ENCODE measurements around the gene TNFAIP8L2.
"Not testable (repeated sequence)": the region's sequence is repeated elsewhere in the genome, so short reads cannot be mapped to it uniquely, and the experiment has no call there.

Gene TNFAIP8L2

GRCh38 chr1:151146072-151146411 lies 10.4 kb upstream of the TNFAIP8L2 start:
- no peak for DNase-seq (ENCODE audit: low read depth)

GRCh38 chr1:151146412-151147131 lies 9.9 kb upstream of the TNFAIP8L2 start, which contains the start of gene SEMA6C:
TSS of gene SEMA6C (minus strand) at chr1:151146631. CDS start at chr1:151142621, 4,010 bp downstream.
- DNase-seq (ENCODE audit: low read depth) = peak; percentile 82

GRCh38 chr1:151147132-151147503 lies 9.3 kb upstream of the TNFAIP8L2 start:
- DNase-seq (ENCODE audit: low read depth) = no peak

GRCh38 chr1:151147665-151148064 lies 8.8 kb upstream of the TNFAIP8L2 start:
- no peak for DNase-seq (ENCODE audit: low read depth)

GRCh38 chr1:151157067-151157531 lies 650 bp downstream of the TNFAIP8L2 start:
- peak; percentile 36 for DNase-seq (ENCODE audit: low read depth)

GRCh38 chr1:151158326-151158725 lies 1.9 kb downstream of the TNFAIP8L2 start:
- DNase-seq (ENCODE audit: low read depth) = no peak

GRCh38 chr1:151158751-151159251 lies 2.4 kb downstream of the TNFAIP8L2 start:
- no peak for DNase-seq (ENCODE audit: low read depth)

GRCh38 chr1:151159373-151159772 lies 2.9 kb downstream of the TNFAIP8L2 start:
- no peak for DNase-seq (ENCODE audit: low read depth)

GRCh38 chr1:151164732-151165280 lies 8.4 kb downstream of the TNFAIP8L2 start:
- DNase-seq (ENCODE audit: low read depth) = no peak

GRCh38 chr1:151165281-151165737 lies 8.9 kb downstream of the TNFAIP8L2 start:
- no peak for DNase-seq (ENCODE audit: low read depth)

- peak; percentile 92 for DNase-seq (ENCODE audit: low read depth)
Observed at GRCh38 chr1:151165738-151166504, 9.5 kb downstream of the TNFAIP8L2 start, which contains the start of the genes LYSMD1 and SCNM1. TSS of gene LYSMD1 (minus strand) at chr1:151165902. CDS start at chr1:151165258, 644 bp downstream. TSS of gene SCNM1 (plus strand) at chr1:151166144. CDS start at chr1:151166153, 9 bp downstream.

- DNase-seq (ENCODE audit: low read depth) = no peak
Observed at GRCh38 chr1:151166505-151166956, 10.1 kb downstream of the TNFAIP8L2 start.

- no peak for DNase-seq (ENCODE audit: low read depth)
Observed at GRCh38 chr1:151167116-151167515, 10.7 kb downstream of the TNFAIP8L2 start.

GRCh38 chr1:151171190-151171589 lies 14.7 kb downstream of the TNFAIP8L2 start:
- DNase-seq (ENCODE audit: low read depth) = no peak

GRCh38 chr1:151175041-151175741 lies 18.7 kb downstream of the TNFAIP8L2 start:
- no peak for DNase-seq (ENCODE audit: low read depth)

- no peak for DNase-seq (ENCODE audit: low read depth)
Observed at GRCh38 chr1:151175863-151176262, 19.4 kb downstream of the TNFAIP8L2 start, which contains the start of gene TMOD4. TSS of gene TMOD4 (minus strand) at chr1:151175981. CDS start at chr1:151174875, 1,106 bp downstream.

GRCh38 chr1:151176514-151177045 lies 20.1 kb downstream of the TNFAIP8L2 start:
- DNase-seq (ENCODE audit: low read depth) = no peak

GRCh38 chr1:151184211-151184610 lies 27.8 kb downstream of the TNFAIP8L2 start:
- DNase-seq (ENCODE audit: low read depth) = no peak

GRCh38 chr1:151187205-151187604 lies 30.8 kb downstream of the TNFAIP8L2 start:
- DNase-seq (ENCODE audit: low read depth) = no peak

GRCh38 chr1:151188667-151189066 lies 32.2 kb downstream of the TNFAIP8L2 start:
- not testable (repeated sequence) for DNase-seq (ENCODE audit: low read depth)

All from stimulated activated CD8-positive, alpha-beta memory T cell treated with anti-CD3 and anti-CD28 coated beads, Interleukin-12 subunit alpha, Interleukin-12 subunit beta, amount 100 ng/mL, for 1 hour (primary cell).